Activated CD4-positive, alpha-beta T cell treated with anti-CD3 and anti-CD28 coated beads for 36 hours (primary cell): ENCODE measurements around the gene SULF2. TPM values are rescaled to one million over a fixed set of nuclear protein-coding genes. Genes with fewer than 3 reads are reported as not detected.

ENCODE experiments used
- ATAC-seq: fragments of 200-7000 bp; cut with Tn5 transposase; one replicate; pipeline ENCODE4 v1.10.0; 2021; ENCODE audit warnings: mild to moderate bottlenecking, moderate library complexity
- CTCF ChIA-PET: fragments of 350-600 bp; sonication (Branson Sonifier 250); formaldehyde crosslinking; loops from one replicate; lab custom pipeline; 2021; ENCODE audit warnings: antibody characterized with exemption; lab: Charles Lee
- POLR2A ChIA-PET: fragments of 350-600 bp; sonication (Branson Sonifier 250); formaldehyde crosslinking; loops from one replicate; lab custom pipeline; 2021; ENCODE audit warnings: antibody characterized with exemption, inconsistent platforms; lab: Charles Lee
- DNase-seq: peaks from one replicate; pipeline ENCODE4 v3.0.0-alpha.2; 2020
- H3K27ac Mint-ChIP-seq: one replicate; pipeline ENCODE4 v1.8.0; 2021; ENCODE audit warnings: mixed read lengths
- H3K27me3 Mint-ChIP-seq: one replicate; pipeline ENCODE4 v1.8.0; 2021; ENCODE audit warnings: mixed read lengths
- H3K36me3 Mint-ChIP-seq: one replicate; pipeline ENCODE4 v1.8.0; 2021; ENCODE audit warnings: low read depth, mixed read lengths
- H3K4me1 Mint-ChIP-seq: one replicate; pipeline ENCODE4 v1.8.0; 2021; ENCODE audit warnings: mixed read lengths
- H3K4me3 Mint-ChIP-seq: one replicate; pipeline ENCODE4 v1.8.0; 2021; ENCODE audit warnings: mild to moderate bottlenecking, moderate library complexity, mixed read lengths
- H3K9me3 Mint-ChIP-seq: one replicate; pipeline ENCODE4 v1.8.0; 2021; ENCODE audit warnings: low read depth, mixed read lengths
- intact Hi-C, 2 experiments: fragments of 100-400 bp; cut with DNase I in 1 of 2; cut with micrococcal nuclease in 1 of 2; formaldehyde crosslinking; loops; one replicate each; pipeline versions ENCODE4 v1.14.2 to v1.15.1; 2022 to 2024; cut with DNase I, micrococcal nuclease
- total RNA-seq, 2 experiments: library from RNA; stranded (reverse); gene quantifications; one replicate each; pipeline ENCODE4 v1.2.3, GENCODE V29; 2021

The SULF2 gene
- total RNA-seq, 2 experiments from 2014 or later = 0.09 TPM; not detected in 1

DNA sequence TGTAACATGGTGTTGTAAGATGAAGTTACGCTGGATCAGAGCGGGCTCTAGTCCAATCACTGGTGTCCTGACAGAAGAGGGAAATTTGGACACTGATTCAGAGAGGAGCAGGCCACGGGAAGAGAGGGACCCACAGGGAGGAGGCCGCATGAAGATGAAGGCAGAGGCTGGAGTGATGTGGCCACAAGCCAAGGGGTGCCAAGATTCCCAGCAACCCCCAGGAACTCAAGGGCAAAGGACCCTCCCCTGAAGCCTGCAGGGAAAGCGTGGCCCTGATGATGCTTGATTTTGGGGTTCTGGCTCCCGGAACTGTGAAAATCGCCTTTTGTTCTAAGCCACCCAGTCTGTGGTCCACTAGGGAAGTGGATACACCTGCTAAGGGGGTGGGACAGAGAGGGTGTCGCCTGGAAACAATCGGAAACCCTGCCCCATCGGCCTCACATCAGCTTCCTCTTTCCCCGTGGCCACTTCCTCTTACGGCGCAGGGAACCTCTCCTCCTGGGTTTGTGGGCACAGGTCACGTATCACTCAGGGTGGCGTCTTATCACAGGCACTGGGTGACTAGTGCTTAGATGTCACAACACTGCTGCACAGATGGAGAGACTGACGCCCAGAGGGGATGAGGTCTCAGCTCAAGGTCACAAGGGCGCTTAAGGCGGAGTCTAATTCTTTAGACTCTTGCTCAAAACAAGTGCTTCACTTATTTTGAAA, 58.0 kb downstream of the SULF2 start:
- H3K4me1 Mint-ChIP-seq = peaks cover 29% of the 10 kb centered on the region
- DNase-seq = peak; percentile 90
- peak overlapping the region; percentile 66 for H3K4me3 Mint-ChIP-seq
- peak; percentile 98 for ATAC-seq
- peak overlapping the region; percentile 94 for H3K27ac Mint-ChIP-seq
- H3K36me3 Mint-ChIP-seq = no peaks in the 10 kb centered on the region
- no peaks in the 10 kb centered on the region for H3K9me3 Mint-ChIP-seq
- no peaks in the 10 kb centered on the region for H3K27me3 Mint-ChIP-seq
- intact Hi-C loops = loop anchor here (5.0 to 10.0 kb wide), 3 partner anchors 60 to 370 kb away; partner anchors contain the start of genes SULF2 (in 1 of the 2) and ZMYND8 (in 1 of the 2)
- ChIA-PET CTCF (interaction anchor here (0.8 to 1.5 kb wide), 9 partner anchors 20 to 893 kb away, joined by 3 to 6 read pairs (median 3); no protein-coding TSS in a partner anchor), POLR2A (no interaction called here)

GRCh38 chr20:47726632-47727031, 58.6 kb downstream of the SULF2 start:
- peak overlapping the region; percentile 66 for H3K4me3 Mint-ChIP-seq
- peaks cover 29% of the 10 kb centered on the region for H3K4me1 Mint-ChIP-seq
- intact Hi-C loops = loop anchor here (5.0 to 10.0 kb wide), 3 partner anchors 61 to 369 kb away; partner anchors contain the start of genes SULF2 (in 1 of the 2) and ZMYND8 (in 1 of the 2)

DNA sequence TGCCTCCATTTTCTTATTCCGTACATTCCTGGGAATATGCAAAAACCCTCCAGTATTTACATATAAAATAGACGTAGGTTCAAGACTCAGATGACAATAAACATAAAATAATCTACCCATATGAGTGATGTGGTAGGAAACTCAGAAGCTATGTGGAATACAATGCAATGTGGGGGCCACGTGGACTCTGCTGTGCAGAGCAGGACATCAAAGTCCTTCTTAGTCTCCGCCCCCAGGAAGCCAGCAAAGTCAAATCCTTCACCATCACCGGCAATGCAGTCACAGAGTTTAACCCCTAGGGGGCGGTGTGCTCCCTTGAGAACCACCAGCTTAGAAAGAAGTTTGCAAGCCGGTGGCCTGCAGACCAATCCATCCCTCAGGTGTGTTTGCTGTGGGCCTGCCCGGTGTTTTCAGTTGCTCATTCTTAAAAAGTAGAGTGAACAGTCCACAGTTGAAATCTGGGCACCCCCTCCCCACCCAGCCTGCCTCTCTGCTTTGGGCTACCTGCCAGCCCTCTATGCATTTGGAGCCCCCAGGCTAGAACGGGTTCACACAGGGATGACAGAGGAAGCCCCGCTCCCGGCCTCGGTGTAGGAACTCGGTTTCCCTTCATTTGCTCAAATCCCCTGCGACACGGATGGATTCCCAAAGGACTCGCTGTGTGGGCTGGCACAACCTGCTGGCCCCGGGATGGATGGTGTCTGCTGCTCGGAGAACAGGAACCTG, 59.9 kb downstream of the SULF2 start:
- no peaks in the 10 kb centered on the region for H3K27me3 Mint-ChIP-seq
- DNase-seq (peak; percentile 90), ATAC-seq (peak; percentile 72)
- no peaks in the 10 kb centered on the region for H3K9me3 Mint-ChIP-seq
- H3K36me3 Mint-ChIP-seq = no peaks in the 10 kb centered on the region
- H3K4me1 Mint-ChIP-seq = peaks cover 29% of the 10 kb centered on the region
- CTCF ChIA-PET = interaction anchor here (0.6 to 3.5 kb wide), 8 partner anchors 11 to 1113 kb away, joined by 3 to 15 read pairs (median 3); no protein-coding TSS in a partner anchor
- H3K27ac Mint-ChIP-seq = peak overlapping the region; percentile 63
- H3K4me3 Mint-ChIP-seq = no peak overlapping the region
- POLR2A ChIA-PET = interaction anchor here (0.6 kb wide), 2 partner anchors 37 to 50 kb away, joined by 3 to 6 read pairs; no protein-coding TSS in a partner anchor
- intact Hi-C loops = loop anchor here (1.0 to 10.0 kb wide), 7 partner anchors 47 to 1196 kb away; partner anchors contain the start of genes ARFGEF2 (in 1 of the 2), SULF2 (in 1 of the 2) and ZMYND8 (in 1 of the 2)

More at GRCh38 chr20:47726632-47727031, 58.6 kb downstream of the SULF2 start:
- no peaks in the 10 kb centered on the region for H3K9me3 Mint-ChIP-seq
- ChIA-PET POLR2A (no interaction called here), CTCF (interaction anchor here (0.6 to 3.5 kb wide), 9 partner anchors 19 to 894 kb away, joined by 3 to 15 read pairs (median 3); no protein-coding TSS in a partner anchor)
- ATAC-seq (no peak), DNase-seq (no peak)
- H3K27ac Mint-ChIP-seq = peak overlapping the region; percentile 94
- H3K36me3 Mint-ChIP-seq = no peaks in the 10 kb centered on the region
- no peaks in the 10 kb centered on the region for H3K27me3 Mint-ChIP-seq

DNA sequence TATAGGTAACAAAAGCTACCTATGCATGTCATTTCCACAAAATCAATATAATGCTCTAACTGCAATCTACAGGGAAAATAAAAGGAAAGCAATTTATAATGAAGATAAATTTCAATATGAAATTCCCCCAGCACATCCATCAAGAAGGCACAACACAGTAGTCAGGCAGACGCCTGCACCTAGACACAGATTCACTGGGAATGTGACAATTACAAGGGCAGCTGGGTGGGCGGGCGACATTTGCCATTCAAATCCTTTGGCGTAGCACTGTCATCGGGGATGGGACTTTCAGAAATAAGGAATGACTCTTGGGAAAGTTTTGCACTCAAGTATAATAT, 60.4 kb downstream of the SULF2 start:
- Mint-ChIP-seq H3K27ac (peak overlapping the region; percentile 2), H3K4me3 (no peak overlapping the region), H3K9me3 (no peaks in the 10 kb centered on the region), H3K4me1 (peaks cover 29% of the 10 kb centered on the region), H3K27me3 (no peaks in the 10 kb centered on the region), H3K36me3 (no peaks in the 10 kb centered on the region)
- CTCF ChIA-PET = interaction anchor here (0.5 to 3.5 kb wide), 9 partner anchors 31 to 1113 kb away, joined by 3 to 15 read pairs (median 3); no protein-coding TSS in a partner anchor
- DNase-seq (no peak), ATAC-seq (no peak)
- POLR2A ChIA-PET = no interaction called here
- intact Hi-C loops = loop anchor here (1.0 to 10.0 kb wide), 7 partner anchors 47 to 1196 kb away; partner anchors contain the start of genes ARFGEF2 (in 1 of the 2), SULF2 (in 1 of the 2) and ZMYND8 (in 1 of the 2)

DNA sequence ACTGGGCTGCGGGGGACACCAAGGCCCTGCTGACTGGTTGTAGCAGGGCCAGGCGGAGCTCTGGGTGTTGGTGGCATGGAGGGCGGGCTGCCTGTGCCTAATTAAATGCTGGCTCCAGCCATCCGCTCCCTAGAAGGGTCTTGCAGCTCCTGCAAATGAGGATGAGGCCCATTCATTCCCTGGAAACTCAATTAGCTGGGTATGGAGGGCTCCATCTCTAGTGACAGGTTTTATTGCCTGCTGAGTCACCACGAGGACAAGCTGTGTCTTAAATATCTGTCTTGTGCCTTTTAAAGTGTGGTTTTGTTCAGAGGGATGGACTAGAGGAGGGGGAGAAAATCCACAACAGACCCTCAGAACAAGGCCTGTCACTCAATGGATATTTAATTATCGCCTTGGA, 60.9 kb downstream of the SULF2 start:
- intact Hi-C loops = loop anchor here in 1 of 2 experiments (2.0 to 10.0 kb wide), 2 partner anchors 170 to 896 kb away; no protein-coding TSS in a partner anchor
- Mint-ChIP-seq H3K27ac (no peak overlapping the region), H3K4me1 (peaks cover 28% of the 10 kb centered on the region), H3K27me3 (no peaks in the 10 kb centered on the region), H3K9me3 (no peaks in the 10 kb centered on the region), H3K4me3 (no peak overlapping the region), H3K36me3 (no peaks in the 10 kb centered on the region)
- CTCF ChIA-PET = interaction anchor here (0.5 to 3.5 kb wide), 7 partner anchors 36 to 896 kb away, joined by 3 to 15 read pairs (median 3); no protein-coding TSS in a partner anchor
- DNase-seq = no peak
- POLR2A ChIA-PET = interaction anchor here (0.6 kb wide), 1 partner anchor 59 kb away, joined by 4 read pairs; no protein-coding TSS in a partner anchor
- ATAC-seq = no peak

DNA sequence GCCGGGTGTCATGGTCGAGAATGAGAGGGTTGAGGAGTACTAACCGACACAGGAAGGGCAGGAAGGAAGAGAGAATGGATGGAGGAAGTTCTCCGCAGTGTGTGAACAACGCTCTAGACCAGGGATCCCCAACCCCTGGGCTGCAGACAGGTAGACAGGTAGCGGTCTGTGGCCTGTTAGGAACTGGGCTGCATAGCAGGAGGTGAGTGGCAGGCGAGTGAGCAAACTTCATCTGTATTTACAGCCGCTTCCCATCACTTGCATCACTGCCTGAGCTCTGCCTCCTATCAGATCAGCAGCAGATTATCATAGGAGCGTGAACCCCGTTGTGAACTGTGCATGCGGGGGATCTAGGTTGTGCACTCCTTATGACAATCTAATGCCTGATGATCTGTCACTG, 62.0 kb downstream of the SULF2 start:
- H3K36me3 Mint-ChIP-seq = no peaks in the 10 kb centered on the region
- DNase-seq (no peak), ATAC-seq (no peak)
- no peak overlapping the region for H3K4me3 Mint-ChIP-seq
- CTCF ChIA-PET = interaction anchor here (3.5 kb wide), 1 partner anchor 897 kb away, joined by 15 read pairs; no protein-coding TSS in a partner anchor
- H3K27ac Mint-ChIP-seq = no peak overlapping the region
- intact Hi-C loops = loop anchor here in 1 of 2 experiments (10.0 kb wide), 1 partner anchor 171 kb away; no protein-coding TSS in a partner anchor
- no peaks in the 10 kb centered on the region for H3K9me3 Mint-ChIP-seq
- POLR2A ChIA-PET = no interaction called here
- no peaks in the 10 kb centered on the region for H3K27me3 Mint-ChIP-seq
- H3K4me1 Mint-ChIP-seq = peaks cover 23% of the 10 kb centered on the region

- H3K4me3 Mint-ChIP-seq = no peak overlapping the region
- no peaks in the 10 kb centered on the region for H3K9me3 Mint-ChIP-seq
- peaks cover 5% of the 10 kb centered on the region for H3K4me1 Mint-ChIP-seq
- CTCF ChIA-PET = interaction anchor here (1.2 to 1.4 kb wide), 2 partner anchors 9 to 900 kb away, joined by 4 to 6 read pairs; no protein-coding TSS in a partner anchor
- H3K27ac Mint-ChIP-seq = no peak overlapping the region
- H3K36me3 Mint-ChIP-seq = no peaks in the 10 kb centered on the region
- intact Hi-C loops = loop anchor here in 1 of 2 experiments (10.0 kb wide), 1 partner anchor 174 kb away; no protein-coding TSS in a partner anchor
- DNase-seq = no peak
- H3K27me3 Mint-ChIP-seq = peaks cover under 1% of the 10 kb centered on the region
- POLR2A ChIA-PET = no interaction called here
- no peak for ATAC-seq
Measured at GRCh38 chr20:47720636-47721427, 64.4 kb downstream of the SULF2 start.

GRCh38 chr20:47719625-47720024, 65.7 kb downstream of the SULF2 start:
- ATAC-seq (no peak), DNase-seq (no peak)
- H3K27ac Mint-ChIP-seq = no peak overlapping the region
- ChIA-PET POLR2A (no interaction called here), CTCF (interaction anchor here (0.7 to 1.0 kb wide), 2 partner anchors 12 to 99 kb away, joined by 3 read pairs; no protein-coding TSS in a partner anchor)
- H3K36me3 Mint-ChIP-seq = no peaks in the 10 kb centered on the region
- intact Hi-C loops = loop anchor here in 1 of 2 experiments (10.0 kb wide), 1 partner anchor 175 kb away; no protein-coding TSS in a partner anchor
- no peaks in the 10 kb centered on the region for H3K4me1 Mint-ChIP-seq
- H3K9me3 Mint-ChIP-seq = no peaks in the 10 kb centered on the region
- H3K27me3 Mint-ChIP-seq = peaks cover 2% of the 10 kb centered on the region
- H3K4me3 Mint-ChIP-seq = no peak overlapping the region

DNA sequence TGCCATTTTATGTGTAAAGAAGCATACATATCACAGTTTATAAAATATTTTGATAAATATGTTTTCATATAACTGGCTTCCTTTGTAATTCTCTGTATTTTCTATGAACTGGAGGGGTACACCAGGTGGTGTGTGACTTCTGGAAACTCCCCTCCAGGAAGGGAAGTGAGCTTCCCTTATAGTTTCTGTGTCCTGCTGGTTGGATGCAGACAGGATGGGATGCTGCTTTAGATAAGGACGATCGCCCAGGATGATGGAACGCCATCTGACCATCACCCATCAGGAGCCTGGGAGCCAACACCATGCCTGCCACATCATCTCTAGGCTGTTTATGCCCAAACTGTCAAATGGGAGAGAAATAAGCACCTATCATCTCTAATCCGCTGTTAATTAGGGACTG, 66.1 kb downstream of the SULF2 start:
- POLR2A ChIA-PET = no interaction called here
- intact Hi-C loops = no loop called here
- Mint-ChIP-seq H3K27ac (no peak overlapping the region), H3K36me3 (no peaks in the 10 kb centered on the region), H3K9me3 (no peaks in the 10 kb centered on the region), H3K4me3 (no peak overlapping the region), H3K4me1 (no peaks in the 10 kb centered on the region), H3K27me3 (peaks cover 5% of the 10 kb centered on the region)
- DNase-seq = no peak
- ATAC-seq = no peak
- CTCF ChIA-PET = interaction anchor here (0.7 to 1.0 kb wide), 2 partner anchors 13 to 100 kb away, joined by 3 read pairs; no protein-coding TSS in a partner anchor

DNA sequence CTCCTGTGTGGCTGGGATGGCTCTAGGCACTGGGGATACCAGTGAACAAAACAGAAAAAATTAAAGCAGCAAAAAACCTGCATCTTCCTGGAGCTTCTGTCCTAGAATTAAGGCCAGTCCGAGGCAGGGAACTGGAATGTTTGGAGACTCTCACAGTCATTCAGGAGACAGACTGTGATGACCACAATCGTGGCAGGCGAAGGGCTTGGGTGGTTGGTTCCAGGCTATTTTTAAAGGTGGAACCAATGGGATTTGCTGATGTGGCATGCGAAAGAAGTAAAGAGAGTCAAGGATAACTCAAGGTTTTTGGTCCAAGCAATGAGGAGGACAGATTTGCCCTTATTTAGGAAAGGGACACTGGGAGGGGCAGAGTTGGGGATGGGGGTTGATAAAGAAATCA, 66.9 kb downstream of the SULF2 start:
- ChIA-PET POLR2A (no interaction called here), CTCF (no interaction called here)
- ATAC-seq (no peak), DNase-seq (no peak)
- Mint-ChIP-seq H3K4me1 (no peaks in the 10 kb centered on the region), H3K27me3 (peaks cover 5% of the 10 kb centered on the region), H3K36me3 (no peaks in the 10 kb centered on the region), H3K4me3 (no peak overlapping the region), H3K27ac (no peak overlapping the region), H3K9me3 (no peaks in the 10 kb centered on the region)
- intact Hi-C loops = no loop called here
